Esophagus squamous epithelium (tissue), 5 donors: ENCODE results near the gene MYO18B. TPM values are rescaled to one million over a fixed set of nuclear protein-coding genes. Genes with fewer than 3 reads are reported as not detected.

Experiments used
- DNase-seq: peaks from one replicate; lab custom pipeline; 2025; lab: John Stamatoyannopoulos, UW
- H3K27ac ChIP-seq, 4 donors: fragments of 200-600 bp; sonication (generic); one replicate each; pipeline ENCODE4 v1.5.1; 2016 to 2019; ENCODE audit warnings: mild to moderate bottlenecking in 1 of 4
- H3K27me3 ChIP-seq, 4 donors: fragments of 200-600 bp; sonication (generic); 1 replicate in 3 of 4; 2 replicates in 1 of 4; pipeline versions ENCODE4 v1.5.1 to v1.6.0; 2017 to 2021; ENCODE audit warnings: antibody characterized with exemption in 1 of 4
- H3K36me3 ChIP-seq, 3 donors: fragments of 200-600 bp; sonication (generic); one replicate each; pipeline ENCODE4 v1.5.1; 2016 to 2019
- H3K4me1 ChIP-seq, 3 donors: fragments of 200-600 bp; sonication (generic); one replicate each; pipeline ENCODE4 v1.5.1; 2017 to 2019
- H3K4me3 ChIP-seq, 4 donors: fragments of 200-600 bp; sonication (generic); 1 replicate in 3 of 4; 2 replicates in 1 of 4; pipeline ENCODE4 v1.5.1; 2016 to 2019; ENCODE audit warnings: mild to moderate bottlenecking in 2 of 4, moderate library complexity in 1 of 4
- H3K9me3 ChIP-seq, 3 donors: fragments of 200-600 bp; sonication (generic); one replicate each; pipeline ENCODE4 v1.5.1; 2016 to 2019
- CTCF ChIP-seq, 6 experiments: fragments of 450-650 bp in 4 of 6; fragments of 200-600 bp in 2 of 6; sonication (generic) in 2 of 6; IDR thresholded peaks; one replicate each; pipeline ENCODE4 v1.5.1; 2016 to 2019; ENCODE audit warnings: antibody characterized with exemption in 6 of 6, mild to moderate bottlenecking in 4 of 6, moderate library complexity in 4 of 6
- POLR2A ChIP-seq, 4 donors: fragments of 450-650 bp; IDR thresholded peaks; one replicate each; pipeline ENCODE4 v1.6.1; 2017; ENCODE audit warnings: antibody characterized with exemption in 4 of 4, mild to moderate bottlenecking in 4 of 4, moderate library complexity in 3 of 4
- WGBS, 2 donors: methylation state at CpG; one replicate each; pipeline ENCODE4 v1.1.5; 2018; 5-methylcytosine and 5-hydroxymethylcytosine counted together
- intact Hi-C: fragments of 100-400 bp; cut with DNase I; formaldehyde crosslinking; loops from one replicate; pipeline ENCODE4 v1.15.0; 2022
- total RNA-seq, 4 donors: library from RNA; depleted of rRNA; stranded (reverse); fragments of >200 nt; gene quantifications; one replicate each; pipeline ENCODE4 v1.1.0, GENCODE V29; 2016
- donor health status: DM: yes; HTN: yes; CAD: no.

Gene MYO18B
- total RNA-seq, 4 donors from 2014 or later = 0.06 to 2.5 (median 0.17) TPM

DNA sequence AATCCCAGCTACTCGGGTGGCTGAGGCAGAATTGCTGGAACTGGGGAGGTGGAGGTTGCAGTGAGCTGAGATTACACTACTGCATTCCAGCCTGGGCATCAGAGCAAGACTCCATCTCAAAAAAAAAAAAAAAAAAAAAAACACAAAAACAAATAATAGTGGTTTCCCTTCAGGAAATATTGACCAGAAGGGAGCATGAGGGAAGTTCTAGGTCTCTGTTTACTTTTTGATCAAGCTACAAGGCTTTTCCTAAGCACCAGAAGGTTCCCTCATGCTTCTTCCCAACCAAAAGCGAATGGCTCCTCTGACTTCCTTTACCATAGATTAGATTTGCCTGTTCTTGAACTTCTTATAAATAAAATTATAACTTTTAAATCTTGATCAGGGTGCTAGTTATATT is 18.3 kb downstream of the MYO18B start:
- Histone ChIP-seq H3K36me3 (no peaks in the 10 kb centered on the region), H3K27ac (no peak overlapping the region), H3K4me1 (no peaks in the 10 kb centered on the region), H3K4me3 (no peak overlapping the region), H3K27me3 (peaks cover 0 to 8% (median 0%) of the 10 kb centered on the region in 4 donors), H3K9me3 (no peaks in the 10 kb centered on the region)
- TF ChIP-seq CTCF (IDR thresholded peaks at IDR 0.05) (no peak), POLR2A (IDR thresholded peaks at IDR 0.05) (no peak)
- no peak for DNase-seq
- intact Hi-C loops = no loop called here
- 41 to 63% methylated on average over 2 of the region's 2 CpGs for WGBS, 2 donors

- H3K9me3 ChIP-seq = peaks cover 0 to 6% (median 3%) of the 10 kb centered on the region in 3 donors
- intact Hi-C loops = no loop called here
- no peak for TF ChIP-seq POLR2A (IDR thresholded peaks at IDR 0.05)
- TF ChIP-seq CTCF (IDR thresholded peaks at IDR 0.05) = no peak
- H3K36me3 ChIP-seq = no peaks in the 10 kb centered on the region
- H3K27ac ChIP-seq = no peak overlapping the region
- DNase-seq = no peak
- no peaks in the 10 kb centered on the region for H3K4me1 ChIP-seq
- H3K4me3 ChIP-seq = no peak overlapping the region
- peaks cover 0 to 8% (median 0%) of the 10 kb centered on the region in 4 donors for H3K27me3 ChIP-seq
- 75 to 93% methylated on average over 7 of the region's 15 CpGs for WGBS, 2 donors
Observed at GRCh38 chr22:25760848-25761595, 19.0 kb downstream of the MYO18B start.

GRCh38 chr22:25762147-25762546 is 20.2 kb downstream of the MYO18B start:
- Histone ChIP-seq H3K27ac (no peak overlapping the region), H3K27me3 (peaks cover 0 to 8% (median 0%) of the 10 kb centered on the region in 4 donors), H3K4me1 (no peaks in the 10 kb centered on the region), H3K9me3 (peaks cover 0 to 17% (median 11%) of the 10 kb centered on the region in 3 donors), H3K36me3 (no peaks in the 10 kb centered on the region), H3K4me3 (no peak overlapping the region)
- intact Hi-C loops = no loop called here
- WGBS, 2 donors = 93 to 95% methylated on average over 4 of the region's 5 CpGs
- no peak for DNase-seq
- TF ChIP-seq CTCF (IDR thresholded peaks at IDR 0.05) (no peak), POLR2A (IDR thresholded peaks at IDR 0.05) (no peak)

- Histone ChIP-seq H3K4me1 (no peaks in the 10 kb centered on the region), H3K27ac (no peak overlapping the region), H3K9me3 (peaks cover 0 to 19% (median 11%) of the 10 kb centered on the region in 3 donors), H3K36me3 (no peaks in the 10 kb centered on the region), H3K4me3 (no peak overlapping the region), H3K27me3 (peaks cover 0 to 8% (median 0%) of the 10 kb centered on the region in 4 donors)
- DNase-seq = no peak
- 63 to 84% methylated on average over 5 of the region's 7 CpGs for WGBS, 2 donors
- intact Hi-C loops = no loop called here
- TF ChIP-seq POLR2A (IDR thresholded peaks at IDR 0.05) (no peak), CTCF (IDR thresholded peaks at IDR 0.05) (no peak)
Observed at GRCh38 chr22:25763239-25763777, 21.3 kb downstream of the MYO18B start.
